ENCODE data around the gene RBM11.
"Not testable (repeated sequence)": the region's sequence is repeated elsewhere in the genome, so short reads cannot be mapped to it uniquely, and the experiment has no call there.

The RBM11 gene, protein sequence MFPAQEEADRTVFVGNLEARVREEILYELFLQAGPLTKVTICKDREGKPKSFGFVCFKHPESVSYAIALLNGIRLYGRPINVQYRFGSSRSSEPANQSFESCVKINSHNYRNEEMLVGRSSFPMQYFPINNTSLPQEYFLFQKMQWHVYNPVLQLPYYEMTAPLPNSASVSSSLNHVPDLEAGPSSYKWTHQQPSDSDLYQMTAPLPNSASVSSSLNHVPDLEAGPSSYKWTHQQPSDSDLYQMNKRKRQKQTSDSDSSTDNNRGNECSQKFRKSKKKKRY

DNA sequence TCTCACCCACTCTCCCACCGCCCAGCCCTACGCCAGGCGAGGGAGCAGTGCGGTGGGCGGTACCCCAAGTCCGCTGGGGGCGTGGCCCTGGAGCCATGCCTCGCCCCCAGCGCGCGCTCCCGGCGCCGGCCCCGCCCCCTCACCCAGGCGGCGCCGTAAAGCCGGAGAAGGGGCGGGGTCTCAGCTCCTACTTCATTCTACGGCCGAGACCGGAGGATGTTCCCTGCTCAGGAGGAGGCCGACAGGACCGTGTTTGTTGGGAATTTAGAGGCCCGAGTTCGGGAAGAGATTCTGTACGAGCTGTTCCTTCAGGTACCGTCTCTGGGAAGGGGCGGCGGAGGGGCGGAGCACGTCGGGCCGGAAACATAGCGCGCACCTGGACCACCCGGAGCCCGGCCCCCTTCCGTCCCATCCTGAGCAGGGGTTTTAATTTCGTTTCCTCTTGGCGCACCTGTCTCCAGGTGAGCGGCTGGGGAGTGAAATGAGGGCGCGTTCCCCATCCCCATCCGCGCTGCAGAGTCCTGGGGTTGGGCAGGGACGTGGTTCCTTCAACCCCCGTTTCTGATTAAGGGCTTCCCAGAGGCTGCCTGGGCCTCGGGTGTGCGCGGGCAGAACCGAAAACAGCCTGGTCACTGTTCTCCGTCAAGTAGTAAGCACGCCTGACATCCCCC is at the start of gene RBM11:
Gene RBM11 (plus strand): TSS at position 187 of the 671 bp plus-strand sequence. CDS start 30 bp downstream, at position 217.
- peak; percentile 76 for DNase-seq

DNA sequence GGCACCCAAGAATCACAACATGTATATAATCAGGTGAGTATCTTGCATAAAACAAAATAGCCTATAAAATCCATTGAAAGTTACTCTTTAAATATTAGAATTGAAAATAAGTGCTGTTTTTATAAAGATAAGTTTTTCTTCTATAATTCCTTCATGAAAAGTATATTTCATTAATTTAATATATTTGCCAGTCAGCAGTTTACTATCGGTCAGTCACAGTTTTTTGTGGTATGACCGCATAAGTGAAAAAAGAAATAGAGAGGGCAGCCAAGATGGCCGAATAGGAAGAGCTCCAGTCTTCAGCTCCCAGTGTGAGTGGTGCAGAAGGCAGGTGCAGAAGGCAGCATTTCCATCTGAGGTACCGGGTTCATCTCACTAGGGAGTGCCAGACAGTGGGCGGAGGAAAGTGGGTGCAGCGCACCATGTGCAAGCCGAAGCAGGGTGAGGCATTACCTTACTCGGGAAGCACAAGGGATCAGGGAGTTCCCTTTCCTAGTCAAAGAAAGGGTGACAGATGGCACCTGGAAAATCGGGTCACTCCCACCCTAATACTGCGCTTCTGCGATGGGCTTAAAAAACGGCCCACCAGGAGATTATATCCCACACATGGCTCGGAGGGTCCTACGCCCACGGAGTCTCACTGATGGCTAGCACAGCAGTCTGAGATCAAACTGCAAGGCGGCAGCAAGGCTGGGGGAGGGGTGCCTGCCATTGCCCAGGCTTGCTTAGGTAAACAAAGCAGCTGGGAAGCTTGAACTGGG is 49.3 kb upstream of the RBM11 start:
- not testable (repeated sequence) for DNase-seq

DNA sequence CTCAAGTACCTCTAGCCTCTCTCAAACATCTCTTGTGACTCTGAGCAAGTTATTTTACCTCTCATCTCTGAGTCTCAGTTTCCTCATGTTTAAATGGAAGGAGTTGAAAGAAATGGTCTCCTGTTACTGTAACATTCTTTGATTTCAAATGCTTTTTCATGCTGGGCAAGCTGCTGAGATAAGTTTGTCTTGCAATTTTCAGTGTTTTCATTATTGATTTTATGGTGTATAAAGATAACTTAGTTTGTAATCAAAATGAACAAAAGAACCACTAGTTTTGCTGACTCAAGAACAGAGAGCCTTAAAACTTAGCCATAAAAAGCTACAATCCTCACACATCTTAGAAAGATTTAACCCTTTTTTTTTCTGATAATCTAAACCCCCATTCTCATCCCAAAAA is 9.7 kb upstream of the RBM11 start:
- DNase-seq, result no peak

DNA sequence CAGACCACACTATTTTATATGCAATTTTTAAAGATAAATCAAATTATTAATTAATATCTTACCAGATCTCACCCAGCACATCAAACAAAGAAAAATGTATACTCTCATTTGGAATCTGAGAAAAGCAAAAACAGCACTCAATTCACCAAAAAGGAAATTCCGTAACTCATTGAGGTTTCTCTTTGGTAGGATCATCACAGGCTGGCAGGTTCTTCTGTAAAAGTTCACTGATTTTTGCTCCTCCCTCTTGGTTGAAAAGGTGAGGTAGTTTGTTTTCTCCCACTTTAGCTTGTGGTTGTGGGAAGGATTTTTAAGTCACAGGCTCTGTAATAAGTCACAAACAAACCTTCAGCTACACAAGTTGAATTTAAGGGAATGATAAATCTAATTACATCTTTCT is 5.2 kb upstream of the RBM11 start, which contains the start of gene LIPI:
Gene LIPI (minus strand): TSS at position 218 of the 400 bp plus-strand sequence. CDS start 110 bp downstream, at position 108.
- no peak for DNase-seq

DNA sequence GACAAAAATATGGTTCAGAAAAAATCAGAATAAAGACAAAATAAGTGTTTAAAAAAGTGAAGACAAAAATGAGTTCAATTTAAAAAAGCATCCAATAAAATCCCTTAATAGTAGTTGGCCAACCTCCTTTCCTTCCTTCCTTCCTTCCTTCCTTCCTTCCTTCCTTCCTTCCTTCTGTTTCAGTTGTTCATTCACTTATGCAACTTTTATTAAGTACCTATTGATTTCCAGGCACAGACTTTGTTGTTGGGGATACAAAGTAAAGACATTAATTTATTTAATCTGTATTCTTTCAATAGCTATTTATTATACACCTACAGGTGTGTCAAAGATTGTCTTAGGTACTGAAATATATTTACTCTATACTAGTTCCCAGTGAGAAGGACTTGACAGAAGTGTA is 2.8 kb upstream of the RBM11 start:
- DNase-seq, result no peak

DNA sequence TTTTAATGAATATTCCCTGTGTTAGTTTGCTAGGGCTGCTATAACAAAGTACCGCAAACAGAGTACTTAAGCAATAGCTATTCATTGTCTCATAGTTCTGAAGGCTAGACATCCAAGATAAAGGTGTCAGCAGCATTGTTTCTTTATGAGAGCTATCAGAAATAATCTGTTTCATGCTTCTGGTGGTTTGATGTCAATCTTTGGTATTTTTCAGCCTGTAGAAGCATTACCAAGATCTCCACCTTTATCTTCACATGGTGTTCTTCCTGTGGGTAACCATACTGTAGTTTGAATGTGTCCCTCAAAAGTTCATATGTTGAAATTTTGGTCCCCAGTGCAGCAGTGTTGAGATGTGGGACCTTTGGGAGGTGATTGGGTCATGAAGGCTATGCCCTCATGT is 7.4 kb downstream of the RBM11 start:
- no peak for DNase-seq

DNA sequence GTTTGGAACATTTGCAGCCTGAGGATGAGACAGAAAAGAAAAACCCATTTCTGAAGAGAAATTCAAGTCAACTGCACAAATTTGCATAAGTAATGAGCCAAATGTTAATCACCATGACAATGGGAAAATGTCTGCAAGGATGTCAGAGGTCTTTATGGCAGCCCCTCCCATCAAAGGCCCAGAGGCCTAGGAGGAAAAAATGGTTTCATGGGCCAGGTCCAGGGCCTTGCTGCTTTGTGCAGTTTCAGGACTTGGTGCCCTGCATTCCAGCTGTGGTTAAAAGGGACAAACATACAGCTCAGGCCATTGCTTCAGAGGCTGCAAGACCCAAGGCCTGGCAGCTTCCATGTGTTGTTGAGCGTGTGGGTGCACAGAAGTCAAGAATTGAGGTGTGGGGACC is 13.4 kb downstream of the RBM11 start:
- DNase-seq, result no peak

DNA sequence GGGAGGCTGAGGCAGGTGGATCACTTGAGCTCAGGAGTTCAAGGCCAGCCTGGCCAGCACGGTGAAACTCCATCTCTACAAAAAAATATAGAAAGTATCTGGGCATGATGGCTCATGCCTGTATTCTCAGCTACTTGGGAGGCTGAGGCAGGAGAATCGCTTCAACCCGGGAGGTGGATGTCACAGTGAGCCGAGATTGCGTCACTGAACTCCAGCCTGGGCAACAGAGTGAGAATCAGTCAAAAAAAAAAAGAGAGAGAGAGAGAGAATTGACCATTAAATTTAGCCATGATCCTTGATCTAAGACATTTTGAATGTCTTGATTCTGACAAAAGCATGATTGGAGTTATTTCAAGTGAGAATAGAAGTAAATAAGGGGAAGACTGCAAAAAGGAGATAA is 19.1 kb downstream of the RBM11 start:
- DNase-seq, result no peak

DNA sequence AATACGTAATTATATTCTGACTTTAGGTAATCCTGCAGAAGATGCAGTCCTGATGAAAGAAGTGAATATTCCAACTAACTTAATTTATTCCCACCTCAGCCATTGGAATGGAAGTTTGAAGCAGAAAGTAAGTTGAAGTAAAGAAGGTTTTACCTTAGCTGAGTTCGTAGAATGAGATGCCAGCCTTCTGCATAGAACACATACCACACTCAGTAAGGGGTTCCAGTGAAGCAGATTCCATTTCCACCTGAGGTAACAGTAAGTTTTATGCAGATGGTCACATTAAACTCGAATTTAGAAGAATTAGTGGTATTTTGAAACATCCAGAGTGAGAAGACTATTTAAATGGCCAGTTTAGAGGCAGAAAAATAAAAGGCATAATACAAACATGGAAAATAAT is 20.2 kb downstream of the RBM11 start:
- DNase-seq, result no peak

DNA sequence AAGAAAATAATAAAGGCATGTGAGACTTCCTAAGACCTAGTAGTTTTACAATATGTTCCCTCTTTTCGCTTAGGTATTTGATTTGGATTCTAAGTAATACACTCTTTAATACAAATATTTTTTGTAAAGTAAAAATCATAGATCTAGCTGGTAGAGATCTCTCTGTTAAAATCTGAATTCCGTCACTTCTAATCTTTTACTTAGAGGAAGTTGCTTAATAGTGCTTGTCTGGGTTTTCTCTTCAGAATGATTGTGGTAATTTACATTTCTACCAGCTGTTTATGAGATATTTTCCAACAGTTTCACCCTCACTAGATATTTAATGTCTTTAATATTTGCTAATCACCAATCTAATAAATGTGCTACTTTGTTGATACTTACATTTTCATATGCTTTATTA is 23.3 kb downstream of the RBM11 start:
- DNase-seq, result no peak

DNA sequence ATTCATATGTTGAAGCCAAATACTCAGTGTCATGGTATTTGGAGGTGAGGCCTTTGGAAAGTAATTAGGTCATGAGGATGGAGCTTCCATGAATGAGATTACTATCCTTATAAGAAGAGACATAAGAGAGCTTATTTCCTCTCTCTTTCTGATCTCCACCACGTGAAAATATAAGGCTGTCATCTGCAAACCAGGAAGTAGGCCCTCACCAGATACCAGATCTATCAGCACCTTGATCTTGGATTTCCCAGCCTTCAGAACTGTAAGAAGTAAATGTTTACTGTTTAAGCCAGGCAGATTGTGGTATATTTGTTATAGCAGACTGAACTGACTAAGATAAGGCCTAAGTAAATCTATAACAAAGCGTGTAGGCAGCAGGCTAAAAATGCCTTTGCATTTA is 25.3 kb downstream of the RBM11 start:
- no peak for DNase-seq

DNA sequence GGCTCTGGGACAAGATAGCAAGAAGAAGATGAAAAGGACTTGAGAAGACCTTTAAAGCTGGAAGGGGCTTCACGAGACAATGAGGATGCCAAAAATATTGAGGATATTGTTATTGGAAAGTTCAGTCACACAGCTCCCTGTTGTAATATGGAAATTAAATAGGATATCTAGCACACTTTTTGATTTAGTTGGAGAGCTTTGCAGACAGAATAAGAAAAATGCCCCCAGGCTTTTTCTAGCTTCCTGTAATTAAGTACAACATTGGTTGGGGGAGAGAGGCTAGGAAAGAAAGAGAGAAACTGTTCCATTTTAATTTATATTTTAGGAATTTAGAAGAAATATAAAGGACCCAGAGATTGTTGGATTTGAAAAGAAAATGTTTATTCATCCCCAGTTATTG is 27.5 kb downstream of the RBM11 start:
- DNase-seq, result no peak

DNA sequence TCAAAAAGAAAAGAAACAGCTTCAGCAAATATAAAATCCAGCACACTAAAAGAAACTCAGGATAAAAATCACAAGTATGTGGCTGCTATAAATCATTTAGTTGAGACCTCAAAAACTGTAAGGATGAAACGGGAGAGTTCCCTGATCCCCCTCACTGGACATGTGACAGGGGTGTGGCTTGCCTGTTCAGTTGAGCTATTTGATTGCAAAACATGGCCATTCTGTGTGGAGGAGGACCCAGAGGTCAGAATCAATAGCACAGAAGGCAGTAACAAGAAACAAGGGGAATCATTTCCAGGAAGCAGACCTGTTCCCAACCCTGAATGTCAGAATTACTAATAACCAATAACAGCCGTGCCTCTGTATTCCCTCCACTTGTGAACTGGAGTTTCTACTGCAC is 27.9 kb downstream of the RBM11 start:
- DNase-seq, result no peak

DNA sequence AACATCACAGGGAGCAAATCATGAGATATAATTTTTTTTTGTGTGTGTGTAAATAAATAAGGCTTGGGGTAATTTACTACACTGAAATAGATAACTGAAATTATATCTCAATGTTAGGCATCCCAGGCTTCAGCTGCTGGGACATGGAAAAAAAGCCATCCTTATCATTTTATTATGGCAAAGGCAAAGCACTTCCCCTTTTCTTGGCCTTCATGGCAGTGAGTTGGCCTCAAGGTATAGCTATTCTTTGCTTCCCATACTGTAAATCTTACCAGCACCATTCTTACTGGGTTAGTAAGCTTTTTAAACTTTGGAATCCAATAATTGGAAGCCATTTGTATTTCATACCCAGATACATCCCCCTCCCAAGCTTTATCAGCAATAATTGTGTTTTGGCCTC is 29.0 kb downstream of the RBM11 start:
- DNase-seq, result no peak

DNA sequence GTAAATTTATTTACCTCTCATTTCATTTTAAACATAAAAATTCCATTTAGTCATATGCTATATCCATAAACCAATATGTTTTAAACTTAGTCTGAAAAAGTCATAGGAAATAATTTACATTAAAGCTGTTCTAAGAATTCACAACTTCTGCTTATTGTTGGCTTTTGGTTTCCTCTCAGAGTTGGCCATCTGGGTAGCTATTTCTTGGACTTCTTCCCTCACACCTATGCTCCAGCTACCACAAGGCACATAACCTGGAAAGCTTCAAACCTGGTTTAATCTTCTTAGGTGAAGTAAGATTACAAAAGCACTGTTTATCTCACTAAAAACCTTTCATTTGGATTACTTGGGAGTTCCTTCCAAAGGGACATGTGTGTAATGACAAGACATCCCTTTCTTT is 29.8 kb downstream of the RBM11 start:
- no peak for DNase-seq

DNA sequence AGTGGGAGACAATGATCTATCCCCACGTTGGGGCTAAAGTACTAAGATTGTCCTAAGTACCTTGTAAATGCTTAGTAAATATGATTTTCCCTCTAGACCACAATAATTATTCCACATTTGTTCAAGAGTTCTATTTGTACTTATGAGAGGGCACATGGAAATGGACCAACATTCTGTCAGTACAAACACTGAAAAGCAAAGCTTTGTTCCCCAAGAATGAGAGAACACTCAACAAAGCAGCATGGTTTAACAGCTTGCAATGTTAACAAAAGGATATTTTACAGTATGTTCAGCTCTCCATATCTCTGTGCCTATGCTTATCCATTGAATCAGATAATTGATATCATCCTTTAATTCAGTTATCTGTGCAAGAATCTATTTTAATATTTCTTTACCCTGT is 35.4 kb downstream of the RBM11 start:
- DNase-seq, result no peak

DNA sequence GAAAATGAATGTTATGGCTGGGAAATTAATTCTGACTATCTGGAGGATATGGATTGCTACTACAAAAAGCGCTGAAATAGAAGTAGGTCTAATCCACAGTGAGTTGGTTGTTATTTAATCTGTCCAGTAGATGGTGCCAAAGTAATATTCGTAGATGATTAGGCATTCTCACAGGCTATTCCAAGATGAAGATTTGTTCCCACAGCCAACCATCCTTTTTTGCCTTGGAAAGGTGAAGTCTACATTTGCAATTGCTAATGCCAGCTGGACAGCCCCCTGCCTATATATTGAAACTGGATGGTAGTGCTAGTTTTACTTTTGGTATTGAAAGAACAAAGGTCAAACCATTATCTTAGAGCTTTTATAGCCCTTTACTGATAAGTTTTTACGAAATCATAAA is 43.8 kb downstream of the RBM11 start:
- DNase-seq, result peak; percentile 35

DNA sequence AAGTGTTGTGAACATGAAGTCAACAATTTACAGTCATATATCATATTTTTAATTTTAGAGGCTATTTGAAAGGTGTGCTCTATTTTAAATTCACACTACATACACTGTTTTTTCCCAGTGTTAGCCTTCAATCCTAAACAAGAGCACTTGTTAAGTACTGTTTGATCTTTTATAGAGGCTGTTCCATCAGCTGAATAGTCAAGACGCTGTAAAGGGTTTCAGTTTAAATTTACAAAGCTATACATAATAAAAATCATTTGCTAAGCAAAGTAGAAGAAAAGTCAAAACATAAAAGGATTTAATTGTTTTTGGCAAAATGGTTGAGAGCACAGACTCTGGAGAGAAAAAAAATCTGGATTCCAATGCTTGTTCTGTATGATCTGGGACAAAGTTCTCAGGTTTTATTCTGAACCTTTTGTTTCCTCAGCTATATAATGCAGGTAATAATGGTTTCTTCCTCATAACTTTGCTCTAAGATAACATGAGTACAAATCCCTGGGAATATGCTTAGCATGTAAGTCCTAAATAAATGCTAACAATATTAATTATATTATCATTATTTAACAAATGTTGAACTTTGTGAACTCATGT is 44.3 kb downstream of the RBM11 start:
- DNase-seq, result no peak

DNA sequence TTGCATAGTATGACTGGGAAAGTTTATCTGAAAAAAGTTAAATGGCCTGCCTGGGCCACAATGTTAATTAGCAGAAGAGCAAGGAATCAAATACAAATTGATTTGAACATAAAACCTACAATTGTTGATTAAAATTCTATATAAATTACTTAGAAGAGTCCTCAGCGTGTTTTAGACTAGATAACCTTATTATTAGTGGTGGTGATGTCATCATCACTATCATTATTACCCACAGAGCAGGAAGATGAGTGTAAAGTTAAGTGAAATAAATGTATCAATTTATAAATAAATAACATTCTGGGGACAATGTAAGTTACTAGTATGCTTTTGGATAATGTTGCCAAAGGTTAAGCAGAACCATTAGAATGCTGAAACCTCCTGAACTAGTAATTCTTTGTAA is 46.1 kb downstream of the RBM11 start:
- no peak for DNase-seq

DNA sequence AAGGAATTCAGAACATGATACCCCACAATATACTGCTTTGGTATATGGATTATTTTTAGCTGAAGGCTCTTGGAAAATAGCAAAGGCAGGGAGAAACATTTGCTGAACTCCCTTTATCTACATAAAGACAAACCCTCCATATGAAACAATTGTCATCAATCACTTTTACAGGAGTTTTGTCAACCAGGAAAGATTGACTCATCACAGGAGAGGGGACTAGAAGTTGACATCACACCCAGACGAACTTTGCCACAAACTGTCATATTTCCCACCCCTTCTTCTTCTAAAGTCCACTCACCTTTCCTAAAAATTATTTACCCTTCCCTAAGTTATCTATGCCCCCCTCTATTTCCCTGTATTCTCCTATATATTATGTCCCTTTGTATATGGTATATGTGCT is 47.9 kb downstream of the RBM11 start:
- DNase-seq, result no peak

DNA sequence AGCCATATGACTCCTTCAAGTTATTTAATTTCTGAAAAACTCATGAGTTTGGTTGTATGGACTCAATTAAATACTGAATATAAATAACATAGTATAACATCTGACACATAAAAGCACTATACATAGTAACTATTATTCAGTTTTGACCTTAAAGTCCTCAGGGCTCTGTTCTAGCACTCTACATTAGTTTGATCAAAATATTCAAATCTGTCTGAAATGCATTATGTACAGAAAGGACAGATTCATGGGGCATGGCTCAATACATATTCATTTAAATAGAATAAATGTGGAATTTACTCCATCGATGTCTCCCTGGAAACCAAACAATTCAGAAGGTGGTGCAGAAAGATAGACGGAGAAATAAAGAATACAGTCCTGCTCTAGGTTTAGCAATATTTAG is 49.1 kb downstream of the RBM11 start:
- no peak for DNase-seq

DNA sequence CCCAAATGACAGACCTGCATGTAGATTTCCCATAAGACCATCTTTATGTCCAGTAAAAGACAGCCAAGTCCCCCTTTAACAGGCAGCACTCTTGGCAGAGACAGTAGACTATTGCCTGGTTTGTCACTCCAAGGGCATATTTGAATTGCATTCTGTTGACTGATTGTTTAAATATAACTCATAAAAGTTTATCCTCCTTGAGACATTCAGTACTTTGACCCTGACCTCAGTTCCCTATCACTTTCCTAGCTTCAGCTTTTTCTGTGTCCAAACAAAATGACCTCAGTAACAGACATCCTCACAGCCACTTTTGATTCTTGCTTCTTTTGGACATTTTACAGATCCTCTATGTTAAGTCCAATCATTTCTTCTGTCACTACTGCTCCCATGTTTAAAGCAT is 51.1 kb downstream of the RBM11 start:
- DNase-seq, result no peak

DNA sequence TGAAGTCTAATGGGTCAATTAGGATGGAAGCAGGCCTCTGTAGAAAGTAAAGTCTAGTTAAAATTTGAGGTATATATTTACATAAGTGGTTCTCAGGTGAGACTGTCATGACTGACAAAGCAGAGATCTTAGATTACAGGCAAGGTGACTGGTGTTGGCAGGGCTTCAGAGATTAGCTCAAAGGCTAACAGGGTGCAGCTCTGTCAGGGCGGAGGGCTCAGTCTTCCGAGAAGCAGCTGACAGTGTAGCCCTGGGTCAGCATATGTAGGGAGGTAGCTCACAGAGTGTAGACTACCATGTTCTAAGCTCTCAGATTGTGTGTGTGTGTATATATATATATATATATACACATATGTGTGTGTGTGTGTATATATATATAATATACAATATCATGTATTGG is 54.7 kb downstream of the RBM11 start:
- no peak for DNase-seq

DNA sequence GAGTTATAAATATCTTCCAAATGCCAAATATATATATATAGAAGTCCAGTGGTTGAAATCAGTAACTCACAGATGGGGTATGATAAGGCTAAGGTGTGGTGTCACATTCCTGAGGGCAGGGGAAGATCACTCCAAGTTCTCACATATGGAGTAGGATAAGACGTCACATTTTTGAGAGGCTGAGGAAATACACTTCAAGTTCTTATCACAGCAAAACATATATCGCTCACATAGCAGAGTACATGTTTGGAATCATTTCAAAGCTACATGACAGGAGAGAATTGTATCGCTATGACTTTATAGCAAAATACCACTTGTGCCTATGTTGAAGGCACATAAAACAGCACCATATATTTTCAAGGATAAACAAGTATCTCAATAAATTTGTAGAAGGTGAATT is 55.1 kb downstream of the RBM11 start:
- no peak for DNase-seq
